GM18909 (cell line): ENCODE results near the gene NKAIN4.

ENCODE experiments used
- ATAC-seq: cut with Tn5 transposase; IDR thresholded peaks from one replicate; pipeline ENCODE4 v1.9.1; 2021; ENCODE audit warnings: mild to moderate bottlenecking; ENCODE audit not compliant: unreplicated experiment, poor library complexity

The NKAIN4 gene

DNA sequence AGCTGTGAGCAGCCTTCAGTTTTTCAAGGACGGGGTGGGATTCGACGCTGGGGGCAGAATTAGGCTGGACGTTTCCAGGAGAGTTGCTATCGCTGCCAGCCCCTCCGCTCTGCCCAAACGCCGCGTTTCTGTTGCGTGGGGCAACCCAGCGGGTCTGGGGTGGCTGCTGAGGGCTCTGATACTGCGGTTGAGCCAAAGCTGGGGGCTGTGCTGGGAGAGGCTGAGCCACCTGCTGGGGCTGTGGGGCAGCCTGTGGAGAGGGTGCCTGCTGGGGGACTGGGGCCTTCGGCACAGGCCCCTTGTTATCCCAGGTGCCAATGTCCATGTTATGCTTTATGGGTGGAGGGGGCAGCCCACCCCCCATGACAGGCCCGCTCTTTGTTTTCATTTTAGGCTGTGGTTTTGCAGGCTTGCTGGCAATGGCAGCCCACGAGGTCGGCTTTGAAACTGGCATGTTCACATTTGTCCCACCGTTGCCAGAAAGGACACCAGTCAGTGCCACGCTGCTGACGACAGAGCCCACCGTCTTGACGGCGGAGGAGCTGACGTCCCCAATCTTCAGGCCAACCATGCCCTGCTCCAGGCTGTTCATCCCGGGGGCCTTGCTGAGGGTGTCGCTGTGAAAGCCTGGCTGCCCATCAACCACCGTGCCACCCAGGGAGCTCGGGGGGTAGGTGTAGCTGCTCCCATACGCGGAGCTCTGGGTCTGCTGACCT is 51.3 kb downstream of the NKAIN4 start:
- ATAC-seq, result no peak

GRCh38 chr20:63202021-63202420 is 52.2 kb downstream of the NKAIN4 start:
- no peak for ATAC-seq

DNA sequence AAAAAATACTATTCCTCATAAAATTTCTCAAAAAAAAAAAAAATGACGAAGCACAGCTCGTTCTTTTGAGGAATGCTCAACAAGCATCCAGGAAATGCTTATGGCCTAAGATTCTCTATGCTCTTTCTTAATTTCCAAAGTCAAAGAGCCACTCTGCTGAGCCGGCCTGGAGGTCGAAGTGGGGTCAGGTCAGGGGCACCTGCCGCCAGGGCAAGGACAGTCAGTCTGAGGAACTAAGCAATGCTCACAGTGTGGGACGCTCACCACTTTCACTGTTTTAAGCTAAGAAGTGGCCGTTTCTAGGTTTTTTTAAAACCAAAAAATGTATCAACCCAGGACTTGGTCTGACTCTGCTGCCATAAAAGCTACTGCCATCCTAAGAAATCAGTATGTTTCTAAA is 55.7 kb downstream of the NKAIN4 start:
- no peak for ATAC-seq

DNA sequence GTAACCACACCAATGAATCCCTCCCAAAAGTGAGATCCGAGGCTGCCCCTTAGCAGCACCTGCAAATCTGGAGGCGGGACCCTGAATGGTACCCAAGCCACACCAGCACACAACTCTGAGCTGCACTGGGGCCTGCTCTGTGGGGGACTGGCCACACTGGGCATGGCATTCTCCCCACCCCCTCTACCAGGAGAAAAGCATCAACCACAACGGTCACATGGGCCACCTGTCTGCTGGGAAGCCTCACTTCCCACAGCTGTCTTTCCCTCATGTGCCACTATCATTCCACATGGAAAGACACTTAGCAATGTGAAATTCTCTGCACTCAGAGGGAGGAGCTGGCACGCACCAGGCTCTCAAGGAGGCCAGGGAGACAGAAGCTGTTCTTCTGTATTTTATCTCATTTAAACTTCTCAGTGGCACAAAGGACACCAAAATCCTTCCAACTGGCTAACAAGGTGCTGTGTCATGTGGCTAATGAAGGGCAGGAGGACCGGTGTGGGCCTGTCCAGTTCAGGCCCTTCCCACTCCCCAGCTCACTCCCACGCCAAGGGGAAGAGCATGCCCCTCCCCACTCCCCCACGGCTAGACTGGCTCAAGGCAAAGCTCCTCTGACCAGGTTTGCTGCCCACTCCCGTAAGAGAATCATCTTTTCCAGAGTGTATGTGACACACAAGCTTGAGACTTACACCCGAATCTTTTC is 57.3 kb downstream of the NKAIN4 start:
- ATAC-seq, result no peak

DNA sequence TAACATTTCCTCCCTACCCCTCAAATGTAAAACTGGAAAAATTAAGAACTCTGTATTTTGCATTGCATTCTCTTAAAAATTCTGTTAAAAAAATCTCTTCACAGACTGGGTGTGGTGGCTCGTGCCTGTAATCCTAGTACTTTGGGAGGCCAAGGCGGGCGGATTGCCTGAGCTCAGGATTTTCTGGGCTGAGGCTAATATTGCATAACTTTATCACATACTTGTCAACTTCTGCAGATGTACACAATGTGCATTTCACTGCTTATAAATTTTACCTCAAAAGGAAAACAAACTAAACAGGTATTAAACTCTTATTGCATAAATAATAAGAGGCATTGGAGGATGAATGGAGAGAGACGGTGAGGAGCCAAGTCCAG is 59.5 kb downstream of the NKAIN4 start:
- ATAC-seq, result no peak

- no peak for ATAC-seq
These were observed 60.1 kb downstream of the NKAIN4 start for GRCh38 chr20:63194007-63194796.

GRCh38 chr20:63192721-63193120 is 61.5 kb downstream of the NKAIN4 start:
- ATAC-seq, result no peak

GRCh38 chr20:63191400-63191799 is 62.9 kb downstream of the NKAIN4 start:
- ATAC-seq, result no peak

GRCh38 chr20:63190828-63191227 is 63.4 kb downstream of the NKAIN4 start:
- ATAC-seq, result no peak
